Left colon (tissue), 2 donors: ENCODE data around the gene TTC7B. TPM values are rescaled to one million over a fixed set of nuclear protein-coding genes. Genes with fewer than 3 reads are reported as not detected.
A peak's percentile ranks its signal among the peaks of the same experiment; 100 is the strongest.

Source experiments
- ATAC-seq: fragments of 200-7000 bp; cut with Tn5 transposase; one replicate; pipeline ENCODE4 v1.9.1; 2020; ENCODE audit warnings: mild to moderate bottlenecking, moderate library complexity
- DNase-seq, 2 donors: peaks; one replicate each; pipeline ENCODE4 v3.0.0-alpha.2; 2020
- intact Hi-C, 2 donors: fragments of 100-400 bp; cut with DNase I in 1 of 2; cut with micrococcal nuclease in 1 of 2; formaldehyde crosslinking; loops; one replicate each; pipeline versions ENCODE4 v1.11.2 to v1.14.0; 2022; cut with DNase I, micrococcal nuclease
- total RNA-seq, 2 donors: library from RNA; stranded (reverse); fragmentation: NEBNext Ultra II Directional; extraction: Animal tissue kit (Norgen Biotek cat#: 25700); gene quantifications; one replicate each; pipeline ENCODE4 v1.2.1, GENCODE V29; 2021
- donor health status: DM: no; HTN: no; CAD: no.
- donor health status: DM: yes; HTN: yes; CAD: no.

Gene TTC7B
- total RNA-seq, 2 donors from 2014 or later = 4.3 to 13.4 TPM

- peak in 1 of 2 donors; percentile 22 for DNase-seq
- intact Hi-C loops = no loop called here
- no peak for ATAC-seq
These were observed 59.4 kb downstream of the TTC7B start for GRCh38 chr14:90756755-90757345.

GRCh38 chr14:90755661-90756304 lies 60.4 kb downstream of the TTC7B start:
- DNase-seq = no peak
- ATAC-seq = no peak
- intact Hi-C loops = no loop called here

GRCh38 chr14:90753456-90754005 lies 62.7 kb downstream of the TTC7B start:
- DNase-seq (no peak), ATAC-seq (no peak)
- intact Hi-C loops = no loop called here

- intact Hi-C loops = no loop called here
- no peak for DNase-seq
- no peak for ATAC-seq
These were observed 65.5 kb downstream of the TTC7B start for GRCh38 chr14:90750701-90751100.

- DNase-seq = no peak
- ATAC-seq = no peak
- intact Hi-C loops = no loop called here
These were observed 66.0 kb downstream of the TTC7B start for GRCh38 chr14:90750191-90750590.

GRCh38 chr14:90747909-90748308 lies 68.3 kb downstream of the TTC7B start:
- ATAC-seq (no peak), DNase-seq (no peak)
- intact Hi-C loops = no loop called here

- DNase-seq (no peak), ATAC-seq (no peak)
- intact Hi-C loops = no loop called here
These were observed 72.4 kb downstream of the TTC7B start for GRCh38 chr14:90743826-90744225.

- intact Hi-C loops = no loop called here
- DNase-seq (no peak), ATAC-seq (no peak)
These were observed 72.8 kb downstream of the TTC7B start for GRCh38 chr14:90743425-90743824.

- DNase-seq (no peak), ATAC-seq (no peak)
- intact Hi-C loops = no loop called here
These were observed 73.5 kb downstream of the TTC7B start for GRCh38 chr14:90742729-90743128.

GRCh38 chr14:90742252-90742651 lies 74.0 kb downstream of the TTC7B start:
- ATAC-seq (no peak), DNase-seq (no peak)
- intact Hi-C loops = no loop called here

GRCh38 chr14:90741682-90741946 lies 74.6 kb downstream of the TTC7B start:
- DNase-seq (no peak), ATAC-seq (no peak)
- intact Hi-C loops = no loop called here

- intact Hi-C loops = no loop called here
- ATAC-seq (no peak), DNase-seq (no peak)
These were observed 75.1 kb downstream of the TTC7B start for GRCh38 chr14:90740946-90741681.

- DNase-seq (no peak), ATAC-seq (no peak)
These were observed 76.1 kb downstream of the TTC7B start for GRCh38 chr14:90740081-90740480.

GRCh38 chr14:90739318-90740068 lies 76.7 kb downstream of the TTC7B start:
- ATAC-seq = no peak
- DNase-seq = no peak
- intact Hi-C loops = no loop called here

More at GRCh38 chr14:90740081-90740480, 76.1 kb downstream of the TTC7B start:
- intact Hi-C loops = no loop called here

- intact Hi-C loops = no loop called here
- peak in 1 of 2 donors; percentile 43 for DNase-seq
- ATAC-seq = no peak
These were observed 83.0 kb downstream of the TTC7B start for GRCh38 chr14:90733139-90733808.

- ATAC-seq (no peak), DNase-seq (no peak)
- intact Hi-C loops = no loop called here
These were observed 83.5 kb downstream of the TTC7B start for GRCh38 chr14:90732718-90733117.

GRCh38 chr14:90732139-90732538 lies 84.1 kb downstream of the TTC7B start:
- no peak for ATAC-seq
- intact Hi-C loops = no loop called here
- no peak for DNase-seq

GRCh38 chr14:90731487-90731886 lies 84.7 kb downstream of the TTC7B start:
- ATAC-seq (no peak), DNase-seq (no peak)
- intact Hi-C loops = no loop called here

- ATAC-seq (no peak), DNase-seq (no peak)
- intact Hi-C loops = no loop called here
These were observed 85.9 kb downstream of the TTC7B start for GRCh38 chr14:90730206-90730766.
